DND-41 (cell line): ENCODE data around the gene TRIP11.

Experiments
- CTCF ChIP-seq: IDR thresholded peaks from 2 replicates; pipeline ENCODE4 v1.5.1; 2012; ENCODE audit warnings: borderline replicate concordance, low read length, moderate library complexity, mild to moderate bottlenecking; ENCODE audit not compliant: poor library complexity, severe bottlenecking; ENCODE audit errors: extremely low read depth
- EZH2 ChIP-seq: IDR thresholded peaks from 3 replicates; pipeline ENCODE4 v1.6.1; 2012; ENCODE audit warnings: borderline replicate concordance, low read depth, mild to moderate bottlenecking, moderate library complexity, low read length, inconsistent platforms; ENCODE audit not compliant: severe bottlenecking

- no peak for TF ChIP-seq EZH2
- no peak for TF ChIP-seq CTCF
These were observed 112.1 kb downstream of the TRIP11 start for GRCh38 chr14:91927800-91928199.
